T-helper 9 cell (primary cell): ENCODE results near the gene ZNF627.
"Not testable (repeated sequence)": the region's sequence is repeated elsewhere in the genome, so short reads cannot be mapped to it uniquely, and the experiment has no call there.

Experiments used
- DNase-seq: peaks from one replicate; pipeline ENCODE4 v3.0.0-alpha.2; 2020

Gene ZNF627

GRCh38 chr19:11576227-11576626 is 21.1 kb upstream of the ZNF627 start:
- no peak for DNase-seq

- no peak for DNase-seq
These were observed 19.6 kb upstream of the ZNF627 start, which contains the start of gene ACP5 for GRCh38 chr19:11577451-11578257. Gene ACP5 (minus strand): TSS chr19:11577645. CDS start chr19:11577317, 328 bp downstream.

GRCh38 chr19:11578258-11579142 is 18.8 kb upstream of the ZNF627 start:
- DNase-seq = peak; percentile 16

GRCh38 chr19:11580116-11580515 is 17.2 kb upstream of the ZNF627 start:
- DNase-seq = no peak

- DNase-seq = no peak
These were observed 15.5 kb upstream of the ZNF627 start for GRCh38 chr19:11581740-11582139.

GRCh38 chr19:11586331-11586730 is 11.0 kb upstream of the ZNF627 start:
- no peak for DNase-seq

GRCh38 chr19:11587302-11587974 is 9.8 kb upstream of the ZNF627 start:
- DNase-seq = peak; percentile 67

- DNase-seq = no peak
These were observed 9.2 kb upstream of the ZNF627 start for GRCh38 chr19:11587975-11588631.

GRCh38 chr19:11594084-11594483 is 3.2 kb upstream of the ZNF627 start:
- DNase-seq = no peak

- DNase-seq = no peak
These were observed 1.1 kb upstream of the ZNF627 start for GRCh38 chr19:11596156-11596555.

GRCh38 chr19:11598103-11598483 is 810 bp downstream of the ZNF627 start:
- DNase-seq = no peak

- no peak for DNase-seq
These were observed 1.5 kb downstream of the ZNF627 start for GRCh38 chr19:11598746-11599145.

- DNase-seq = not testable (repeated sequence)
These were observed 2.4 kb downstream of the ZNF627 start for GRCh38 chr19:11599704-11600103.

GRCh38 chr19:11606484-11606883 is 9.2 kb downstream of the ZNF627 start:
- DNase-seq = no peak

GRCh38 chr19:11611730-11612129 is 14.4 kb downstream of the ZNF627 start:
- DNase-seq = no peak

- DNase-seq = no peak
These were observed 15.7 kb downstream of the ZNF627 start for GRCh38 chr19:11612816-11613511.

GRCh38 chr19:11617180-11618062 is 20.1 kb downstream of the ZNF627 start:
- DNase-seq = no peak

- no peak for DNase-seq
These were observed 23.3 kb downstream of the ZNF627 start for GRCh38 chr19:11620553-11620952.

- DNase-seq = not testable (repeated sequence)
These were observed 25.1 kb downstream of the ZNF627 start for GRCh38 chr19:11622401-11622800.

GRCh38 chr19:11624069-11624463 is 26.8 kb downstream of the ZNF627 start:
- no peak for DNase-seq

GRCh38 chr19:11626252-11626651 is 29.0 kb downstream of the ZNF627 start:
- DNase-seq = no peak
